Lower leg skin (tissue), 3 donors: ENCODE measurements around the gene LCE3B.

Experiments used
- CTCF ChIP-seq, 3 donors: fragments of 450-650 bp; IDR thresholded peaks; one replicate each; pipeline ENCODE4 v1.5.1; 2016; ENCODE audit warnings: antibody characterized with exemption in 3 of 3, mild to moderate bottlenecking in 3 of 3, moderate library complexity in 2 of 3
- POLR2A ChIP-seq, 2 donors: fragments of 450-650 bp; IDR thresholded peaks; one replicate each; pipeline ENCODE4 v1.6.1; 2016 to 2017; ENCODE audit warnings: antibody characterized with exemption in 2 of 2, mild to moderate bottlenecking in 1 of 2, moderate library complexity in 1 of 2

GRCh38 chr1:152656459-152656858 lies 42.8 kb downstream of the LCE3B start:
- TF ChIP-seq CTCF (IDR thresholded peaks at IDR 0.05) (no peak), POLR2A (IDR thresholded peaks at IDR 0.05) (no peak)
